Nephron progenitor cell (in vitro differentiated cells): ENCODE measurements around the gene LPP.

Experiments
- DNase-seq: peaks from one replicate; pipeline ENCODE4 v3.0.0; 2021
- H3K27ac Mint-ChIP-seq: 2 replicates; pipeline ENCODE4 v1.8.0; 2021; ENCODE audit warnings: mild to moderate bottlenecking, moderate library complexity, mixed read lengths
- H3K27me3 Mint-ChIP-seq: 2 replicates; pipeline ENCODE4 v1.8.0; 2021; ENCODE audit warnings: mild to moderate bottlenecking, low read depth, mixed read lengths; ENCODE audit not compliant: poor library complexity
- H3K36me3 Mint-ChIP-seq: 2 replicates; pipeline ENCODE4 v1.8.0; 2021; ENCODE audit warnings: low read depth, mixed read lengths
- H3K4me1 Mint-ChIP-seq: 2 replicates; pipeline ENCODE4 v1.8.0; 2021; ENCODE audit warnings: mixed read lengths
- H3K4me3 Mint-ChIP-seq: 2 replicates; pipeline ENCODE4 v1.8.0; 2021; ENCODE audit warnings: mild to moderate bottlenecking, moderate library complexity, mixed read lengths
- H3K9me3 Mint-ChIP-seq: 2 replicates; pipeline ENCODE4 v1.8.0; 2021; ENCODE audit warnings: mild to moderate bottlenecking, moderate library complexity, mixed read lengths
- TF ChIP-seq, protein P1 (sequence below): fragments of 200-600 bp; sonication (generic); IDR thresholded peaks from 2 replicates; pipeline ENCODE4 v1.5.0; 2021; ENCODE audit warnings: antibody characterized with exemption

LPP gene

DNA sequence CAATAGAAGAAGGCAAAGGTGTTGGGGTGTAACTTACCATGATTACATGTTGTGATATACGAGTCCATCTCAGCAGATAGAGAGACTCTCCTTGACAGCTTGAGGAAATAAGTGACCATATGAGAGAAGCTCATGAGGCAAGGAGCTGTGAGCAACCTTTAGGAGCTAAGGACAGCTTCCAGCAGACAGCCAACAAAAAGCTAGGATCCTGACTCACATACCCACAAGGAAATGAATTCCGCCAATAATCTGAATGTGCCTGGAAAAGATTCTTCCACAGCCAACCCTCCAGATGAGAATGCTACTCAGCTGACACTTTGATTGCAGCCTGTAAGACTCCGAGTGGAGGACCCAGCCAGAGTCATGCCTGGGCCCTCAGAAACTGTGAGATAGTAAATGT, 678.2 kb downstream of the LPP start:
- Mint-ChIP-seq H3K9me3 (no peaks in the 10 kb centered on the region), H3K27me3 (no peaks in the 10 kb centered on the region), H3K27ac (no peak overlapping the region), H3K4me1 (peaks cover 32% of the 10 kb centered on the region), H3K36me3 (no peaks in the 10 kb centered on the region), H3K4me3 (no peak overlapping the region)
- TF ChIP-seq, protein P1, sequence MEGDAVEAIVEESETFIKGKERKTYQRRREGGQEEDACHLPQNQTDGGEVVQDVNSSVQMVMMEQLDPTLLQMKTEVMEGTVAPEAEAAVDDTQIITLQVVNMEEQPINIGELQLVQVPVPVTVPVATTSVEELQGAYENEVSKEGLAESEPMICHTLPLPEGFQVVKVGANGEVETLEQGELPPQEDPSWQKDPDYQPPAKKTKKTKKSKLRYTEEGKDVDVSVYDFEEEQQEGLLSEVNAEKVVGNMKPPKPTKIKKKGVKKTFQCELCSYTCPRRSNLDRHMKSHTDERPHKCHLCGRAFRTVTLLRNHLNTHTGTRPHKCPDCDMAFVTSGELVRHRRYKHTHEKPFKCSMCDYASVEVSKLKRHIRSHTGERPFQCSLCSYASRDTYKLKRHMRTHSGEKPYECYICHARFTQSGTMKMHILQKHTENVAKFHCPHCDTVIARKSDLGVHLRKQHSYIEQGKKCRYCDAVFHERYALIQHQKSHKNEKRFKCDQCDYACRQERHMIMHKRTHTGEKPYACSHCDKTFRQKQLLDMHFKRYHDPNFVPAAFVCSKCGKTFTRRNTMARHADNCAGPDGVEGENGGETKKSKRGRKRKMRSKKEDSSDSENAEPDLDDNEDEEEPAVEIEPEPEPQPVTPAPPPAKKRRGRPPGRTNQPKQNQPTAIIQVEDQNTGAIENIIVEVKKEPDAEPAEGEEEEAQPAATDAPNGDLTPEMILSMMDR: no peak
- DNase-seq: no peak

DNA sequence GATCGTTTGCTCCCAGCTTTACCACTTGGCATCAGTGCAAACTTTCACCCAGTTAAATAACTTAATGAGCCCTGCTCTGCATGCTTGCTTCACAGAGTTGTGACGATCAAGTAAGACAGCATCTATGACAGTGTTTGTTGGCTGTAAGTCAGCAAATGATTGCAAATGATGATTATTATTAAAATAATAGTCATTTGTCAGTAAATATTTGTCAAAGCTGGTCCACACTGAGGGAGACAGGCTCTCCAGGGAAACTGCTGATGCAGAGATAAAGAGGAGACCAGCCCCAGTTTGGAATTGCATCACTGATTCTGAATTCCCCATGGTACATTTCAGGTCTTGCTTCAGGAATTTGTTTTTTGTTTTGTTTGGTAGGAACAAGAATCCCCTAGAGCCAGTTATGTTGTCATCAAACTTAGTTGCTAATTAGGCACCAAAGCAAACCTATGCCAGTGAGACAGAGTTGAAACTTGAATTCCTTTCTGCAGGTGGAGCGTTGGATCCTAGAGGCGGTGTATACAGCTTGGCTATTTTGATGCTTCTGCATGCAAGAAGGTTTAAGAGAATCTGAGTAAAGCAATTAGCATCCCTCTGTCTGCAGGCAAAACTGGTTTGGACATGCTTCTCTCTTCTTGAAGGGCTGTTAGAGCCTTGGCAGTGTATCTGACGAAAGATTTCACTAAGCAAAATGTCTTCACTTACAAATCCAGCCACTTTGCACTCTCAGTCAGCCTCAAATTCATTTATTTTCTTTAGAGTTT, 679.2 kb downstream of the LPP start:
- Mint-ChIP-seq H3K27ac (no peak overlapping the region), H3K36me3 (no peaks in the 10 kb centered on the region), H3K9me3 (no peaks in the 10 kb centered on the region), H3K4me3 (no peak overlapping the region), H3K4me1 (peaks cover 22% of the 10 kb centered on the region), H3K27me3 (no peaks in the 10 kb centered on the region)
- DNase-seq: no peak
- TF ChIP-seq, protein P1: no peak

DNA sequence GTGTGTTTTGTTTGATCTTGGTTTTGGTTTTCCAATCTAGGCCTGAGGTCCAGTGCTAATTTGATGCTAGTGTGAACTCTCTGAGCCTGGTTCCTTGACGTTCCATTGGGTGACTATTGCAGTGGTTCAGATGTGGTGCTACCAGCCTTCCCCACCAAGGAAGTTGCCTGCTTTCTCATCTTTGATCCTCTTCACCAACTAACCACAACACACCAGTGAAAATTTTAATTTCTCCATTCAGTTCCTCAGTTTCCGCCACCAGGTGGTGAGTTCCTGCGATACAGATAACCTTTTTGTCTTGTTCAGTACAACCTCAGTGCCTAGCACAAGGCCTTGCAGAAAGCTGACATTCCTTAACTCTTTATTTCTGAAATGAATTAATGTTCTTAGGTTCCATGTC, 680.4 kb downstream of the LPP start:
- Mint-ChIP-seq H3K27ac (no peak overlapping the region), H3K4me1 (peaks cover 14% of the 10 kb centered on the region), H3K36me3 (peaks cover 5% of the 10 kb centered on the region), H3K9me3 (no peaks in the 10 kb centered on the region), H3K27me3 (peaks cover 2% of the 10 kb centered on the region), H3K4me3 (no peak overlapping the region)
- no peak for DNase-seq
- TF ChIP-seq, protein P1: no peak

DNA sequence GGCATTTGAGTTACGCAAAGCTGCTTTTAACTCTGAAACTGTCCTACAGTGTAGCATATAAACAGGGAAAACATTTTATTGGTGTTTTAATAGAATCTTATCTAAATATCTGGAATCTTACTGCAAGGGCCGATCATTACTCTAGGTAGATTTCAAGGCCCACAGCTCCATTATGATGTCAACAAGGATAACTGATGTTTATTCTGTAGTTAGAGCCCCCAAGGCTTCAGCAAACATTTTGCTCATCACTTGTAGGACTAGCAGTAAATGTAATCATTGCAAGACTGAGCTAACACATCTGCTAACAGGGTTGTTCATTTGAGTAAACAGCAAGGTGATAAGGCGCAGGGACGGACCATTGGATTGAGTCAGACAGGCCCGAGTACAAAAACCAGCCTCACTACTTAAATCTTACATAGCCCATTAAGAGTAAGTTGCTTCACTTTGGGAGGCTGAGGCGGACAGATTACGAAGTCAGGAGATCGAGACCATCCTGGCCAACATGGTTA, 685.3 kb downstream of the LPP start:
- H3K4me3 Mint-ChIP-seq: no peak overlapping the region
- H3K27ac Mint-ChIP-seq: no peak overlapping the region
- H3K27me3 Mint-ChIP-seq: peaks cover 6% of the 10 kb centered on the region
- no peaks in the 10 kb centered on the region for H3K4me1 Mint-ChIP-seq
- no peak for DNase-seq
- TF ChIP-seq, protein P1: no peak
- peaks cover 14% of the 10 kb centered on the region for H3K36me3 Mint-ChIP-seq
- H3K9me3 Mint-ChIP-seq: no peaks in the 10 kb centered on the region

DNA sequence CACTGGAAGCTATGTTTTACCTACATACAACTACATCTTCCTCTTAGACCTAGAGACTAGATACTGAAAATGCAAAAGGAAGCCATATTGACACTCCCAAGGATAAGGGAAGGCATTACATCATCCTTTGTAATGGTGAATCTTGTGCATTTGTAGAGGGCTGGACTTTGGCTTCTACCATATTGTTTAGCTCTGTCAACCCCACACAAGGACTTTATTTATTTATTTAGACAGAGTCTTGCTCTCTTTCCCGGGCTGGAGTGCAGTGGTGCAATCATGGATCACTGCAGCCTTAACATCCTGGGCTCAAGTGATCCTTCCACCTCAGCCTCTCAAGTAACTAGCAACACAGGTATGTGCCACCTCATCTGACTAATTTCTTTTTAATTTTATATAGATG, 686.3 kb downstream of the LPP start:
- TF ChIP-seq, protein P1: no peak
- no peaks in the 10 kb centered on the region for H3K9me3 Mint-ChIP-seq
- DNase-seq: no peak
- no peak overlapping the region for H3K27ac Mint-ChIP-seq
- H3K36me3 Mint-ChIP-seq: peaks cover 14% of the 10 kb centered on the region
- H3K27me3 Mint-ChIP-seq: peaks cover 6% of the 10 kb centered on the region
- H3K4me1 Mint-ChIP-seq: peaks cover 4% of the 10 kb centered on the region
- H3K4me3 Mint-ChIP-seq: no peak overlapping the region

DNA sequence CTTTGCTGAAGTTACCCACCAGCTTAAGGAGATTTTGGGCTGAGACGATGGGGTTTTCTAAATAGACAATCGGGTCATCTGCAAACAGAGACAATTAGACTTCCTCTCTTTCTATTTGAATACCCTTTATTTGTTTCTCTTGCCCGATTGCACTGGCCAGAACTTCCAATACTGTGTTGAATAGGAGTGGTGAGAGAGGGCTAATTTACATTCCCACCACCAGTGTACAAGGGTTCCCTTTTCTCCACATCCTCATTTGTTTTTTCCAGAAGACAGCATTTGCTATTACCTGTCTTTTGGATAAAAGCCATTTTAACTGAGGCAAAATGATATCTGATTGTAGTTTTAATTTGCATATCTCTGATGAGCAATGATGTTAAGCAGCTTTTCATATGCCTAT, 687.9 kb downstream of the LPP start:
- no peak overlapping the region for H3K27ac Mint-ChIP-seq
- DNase-seq: no peak
- peaks cover 6% of the 10 kb centered on the region for H3K27me3 Mint-ChIP-seq
- H3K4me3 Mint-ChIP-seq: no peak overlapping the region
- H3K4me1 Mint-ChIP-seq: peaks cover 8% of the 10 kb centered on the region
- TF ChIP-seq, protein P1: no peak
- H3K9me3 Mint-ChIP-seq: no peaks in the 10 kb centered on the region
- H3K36me3 Mint-ChIP-seq: peaks cover 14% of the 10 kb centered on the region
